ENCODE results near the gene ZNF792. TPM values are rescaled to one million over a fixed set of nuclear protein-coding genes. Genes with fewer than 3 reads are reported as not detected.
A peak's percentile ranks its signal among the peaks of the same experiment; 100 is the strongest.

ZNF792 gene
- total RNA-seq, 1 donor from 2014 or later, result 4.9 TPM

- Mint-ChIP-seq H3K9me3 (peaks cover 16% of the 10 kb centered on the region), H3K4me1 (peaks cover 27% of the 10 kb centered on the region), H3K27me3 (peaks cover under 1% of the 10 kb centered on the region), H3K36me3 (ENCODE audit: low read depth) (peaks cover 24% of the 10 kb centered on the region), H3K4me3 (peak overlapping the region; percentile 41), H3K27ac (no peak overlapping the region)
- ATAC-seq (ENCODE audit: low read depth) (no peak), DNase-seq (no peak)
- TF ChIP-seq CTCF (IDR thresholded peaks at IDR 0.05), result no peak
- intact Hi-C loops (cut with micrococcal nuclease), result loop anchor here (5.0 kb wide), 1 partner anchor 37 kb away; the partner anchor contains the start of gene ZNF30
- ChIA-PET POLR2A (interaction anchor here (0.7 to 1.4 kb wide), 2 partner anchors 38 to 110 kb away, joined by 5 to 7 read pairs; partner anchors contain the start of gene ZNF30), CTCF (interaction anchor here (0.6 to 1.4 kb wide), 2 partner anchors 80 to 697 kb away, joined by 3 to 4 read pairs; no protein-coding TSS in a partner anchor)
Measured at GRCh38 chr19:34964598-34964997, 569 bp upstream of the ZNF792 start.

GRCh38 chr19:34962687-34963572, 1.1 kb downstream of the ZNF792 start:
- peaks cover 41% of the 10 kb centered on the region for H3K36me3 Mint-ChIP-seq (ENCODE audit: low read depth)
- CTCF ChIA-PET, result interaction anchor here (1.0 to 1.4 kb wide), 2 partner anchors 50 to 81 kb away, joined by 4 read pairs; no protein-coding TSS in a partner anchor
- H3K27me3 Mint-ChIP-seq, result no peaks in the 10 kb centered on the region
- H3K9me3 Mint-ChIP-seq, result peaks cover 23% of the 10 kb centered on the region
- intact Hi-C loops (cut with micrococcal nuclease), result loop anchor here (5.0 kb wide), 1 partner anchor 36 kb away; the partner anchor contains the start of gene ZNF30
- DNase-seq (no peak), ATAC-seq (ENCODE audit: low read depth) (no peak)
- POLR2A ChIA-PET, result interaction anchor here (0.5 to 1.4 kb wide), 2 partner anchors 36 to 93 kb away, joined by 5 to 6 read pairs; partner anchors contain the start of gene ZNF30
- TF ChIP-seq CTCF (IDR thresholded peaks at IDR 0.05), result no peak
- peaks cover 27% of the 10 kb centered on the region for H3K4me1 Mint-ChIP-seq
- peak overlapping the region; percentile 71 for H3K27ac Mint-ChIP-seq
- H3K4me3 Mint-ChIP-seq, result peak overlapping the region; percentile 88

- Mint-ChIP-seq H3K27ac (peak overlapping the region; percentile 59), H3K36me3 (ENCODE audit: low read depth) (peaks cover 49% of the 10 kb centered on the region), H3K4me1 (peaks cover 27% of the 10 kb centered on the region), H3K27me3 (no peaks in the 10 kb centered on the region), H3K9me3 (peaks cover 26% of the 10 kb centered on the region), H3K4me3 (peak overlapping the region; percentile 88)
- intact Hi-C loops (cut with micrococcal nuclease), result loop anchor here (5.0 kb wide), 1 partner anchor 35 kb away; the partner anchor contains the start of gene ZNF30
- ATAC-seq (ENCODE audit: low read depth) (no peak), DNase-seq (no peak)
- ChIA-PET POLR2A (interaction anchor here (0.5 kb wide), 1 partner anchor 94 kb away, joined by 6 read pairs; no protein-coding TSS in a partner anchor), CTCF (no interaction called here)
- no peak for TF ChIP-seq CTCF (IDR thresholded peaks at IDR 0.05)
Measured at GRCh38 chr19:34961775-34962686, 2.0 kb downstream of the ZNF792 start.

- Mint-ChIP-seq H3K9me3 (peaks cover 35% of the 10 kb centered on the region), H3K4me3 (no peak overlapping the region), H3K27me3 (no peaks in the 10 kb centered on the region), H3K27ac (no peak overlapping the region), H3K36me3 (ENCODE audit: low read depth) (peaks cover 57% of the 10 kb centered on the region), H3K4me1 (peaks cover 27% of the 10 kb centered on the region)
- POLR2A ChIA-PET, result no interaction called here
- TF ChIP-seq CTCF (IDR thresholded peaks at IDR 0.05), result no peak
- DNase-seq, result no peak
- no peak for ATAC-seq (ENCODE audit: low read depth)
- intact Hi-C loops (cut with micrococcal nuclease), result loop anchor here (5.0 kb wide), 1 partner anchor 34 kb away; the partner anchor contains the start of gene ZNF30
- CTCF ChIA-PET, result no interaction called here
Measured at GRCh38 chr19:34960940-34961679, 2.9 kb downstream of the ZNF792 start.
